K562 (cell line): ENCODE measurements around the gene MFSD12. TPM values are rescaled to one million over a fixed set of nuclear protein-coding genes. Genes with fewer than 3 reads are reported as not detected.

Experiments
- CHD2 ChIP-seq: IDR thresholded peaks from 2 replicates; pipeline ENCODE4 v1.6.1; 2011; ENCODE audit warnings: low read depth, low read length
- CREM ChIP-seq: IDR thresholded peaks from 2 replicates; pipeline ENCODE4 v1.6.1; 2014; ENCODE audit warnings: antibody characterized with exemption, low read depth
- CTCF ChIP-seq, 3 experiments: IDR thresholded peaks in 2 of 3; conservative IDR thresholded peaks in 1 of 3; 2 replicates each; pipeline ENCODE4 v1.5.1; 2011 to 2012; ENCODE audit warnings: low read length in 3 of 3, mild to moderate bottlenecking in 3 of 3, control low read depth in 2 of 3, improper control_type of control experiment in 1 of 3, inconsistent platforms in 1 of 3, low read depth in 1 of 3, mixed read lengths in 1 of 3, moderate library complexity in 1 of 3; ENCODE audit not compliant: insufficient read depth in 2 of 3
- DACH1 ChIP-seq: fragments of 450-650 bp; IDR thresholded peaks from 2 replicates; pipeline ENCODE4 v1.6.1; 2018; ENCODE audit not compliant: partially characterized antibody
- E2F8 ChIP-seq: fragments of 450-650 bp; IDR thresholded peaks from 2 replicates; pipeline ENCODE4 v1.7.1; 2018; ENCODE audit warnings: mild to moderate bottlenecking, low read depth; ENCODE audit not compliant: partially characterized antibody
- HMGN3 ChIP-seq: IDR thresholded peaks from 2 replicates; pipeline ENCODE4 v1.6.1; 2011; ENCODE audit warnings: borderline replicate concordance, low read depth, mild to moderate bottlenecking, mixed read lengths, low read length; ENCODE audit not compliant: insufficient read length; ENCODE audit errors: extremely low read depth
- JUN ChIP-seq, 2 experiments: sonication (generic) in 1 of 2; formaldehyde crosslinking in 1 of 2; IDR thresholded peaks; 2 replicates each; pipeline versions ENCODE4 v1.6.1 to v1.8.0; 2012 to 2022; ENCODE audit warnings: borderline replicate concordance in 2 of 2, mild to moderate bottlenecking in 2 of 2, improper control_type of control experiment in 1 of 2, low read depth in 1 of 2, low read length in 1 of 2, missing genetic modification reagents in 1 of 2
- LCOR ChIP-seq: sonication (generic); formaldehyde crosslinking; IDR thresholded peaks from 2 replicates; pipeline ENCODE4 v1.8.0; 2022; ENCODE audit warnings: mild to moderate bottlenecking, missing genetic modification reagents
- MAX ChIP-seq: sonication (generic); formaldehyde crosslinking; IDR thresholded peaks from 2 replicates; pipeline ENCODE4 v1.9.0; 2022; ENCODE audit warnings: mild to moderate bottlenecking, missing genetic modification reagents
- MEIS2 ChIP-seq: fragments of 450-650 bp; IDR thresholded peaks from 2 replicates; pipeline ENCODE4 v1.6.1; 2014; ENCODE audit warnings: mild to moderate bottlenecking; ENCODE audit not compliant: partially characterized antibody
- PKNOX1 ChIP-seq: fragments of 450-650 bp; IDR thresholded peaks from 2 replicates; pipeline ENCODE4 v1.6.1; 2016
- POLR2B ChIP-seq: fragments of 450-650 bp; IDR thresholded peaks from 2 replicates; pipeline ENCODE4 v1.6.1; 2018; ENCODE audit warnings: low read depth; ENCODE audit not compliant: partially characterized antibody
- SAFB ChIP-seq: fragments of 200-400 bp; formaldehyde crosslinking; IDR thresholded peaks from 2 replicates; pipeline ENCODE4 v1.6.1; 2017; ENCODE audit warnings: low read depth, low read length, borderline replicate concordance
- SAFB2 ChIP-seq: fragments of 200-400 bp; formaldehyde crosslinking; IDR thresholded peaks from 2 replicates; pipeline ENCODE4 v1.6.1; 2018; ENCODE audit warnings: borderline replicate concordance, low read length, low read depth, moderate library complexity; ENCODE audit not compliant: severe bottlenecking
- TAF1 ChIP-seq: IDR thresholded peaks from 2 replicates; pipeline ENCODE4 v1.6.1; 2011; ENCODE audit warnings: mild to moderate bottlenecking, low read length, moderate library complexity; ENCODE audit not compliant: insufficient read depth, control insufficient read depth, severe bottlenecking; ENCODE audit errors: extremely low read depth
- TAF9B ChIP-seq: fragments of 450-650 bp; IDR thresholded peaks from 2 replicates; pipeline ENCODE4 v1.6.1; 2018; ENCODE audit warnings: mild to moderate bottlenecking; ENCODE audit not compliant: partially characterized antibody
- TEAD1 ChIP-seq, 2 experiments: fragments of 450-650 bp in 1 of 2; sonication (generic) in 1 of 2; formaldehyde crosslinking; IDR thresholded peaks; 2 replicates each; pipeline versions ENCODE4 v1.4.0 to v1.8.0; 2020 to 2022; ENCODE audit warnings: mild to moderate bottlenecking in 2 of 2, missing genetic modification reagents in 1 of 2
- TGIF2 ChIP-seq: sonication (generic); formaldehyde crosslinking; IDR thresholded peaks from 2 replicates; pipeline ENCODE4 v1.8.1; 2022; ENCODE audit warnings: mild to moderate bottlenecking, missing genetic modification reagents, moderate library complexity
- TOE1 ChIP-seq, 2 experiments: fragments of 450-650 bp in 1 of 2; sonication (generic) in 1 of 2; formaldehyde crosslinking in 1 of 2; IDR thresholded peaks; 2 replicates each; pipeline versions ENCODE4 v1.7.1 to v1.8.0; 2016 to 2022; ENCODE audit warnings: borderline replicate concordance in 2 of 2, mild to moderate bottlenecking in 2 of 2, antibody characterized with exemption in 1 of 2, inconsistent platforms in 1 of 2, low read depth in 1 of 2, missing genetic modification reagents in 1 of 2, moderate library complexity in 1 of 2
- ZNF12 ChIP-seq: sonication (generic); formaldehyde crosslinking; IDR thresholded peaks from 2 replicates; pipeline ENCODE4 v1.4.0; 2020; ENCODE audit warnings: mild to moderate bottlenecking, missing genetic modification reagents
- ZNF431 ChIP-seq: sonication (generic); formaldehyde crosslinking; IDR thresholded peaks from 2 replicates; pipeline ENCODE4 v1.8.0; 2022; ENCODE audit warnings: mild to moderate bottlenecking, missing genetic modification reagents
- polyA plus RNA-seq, 8 experiments: library from polyadenylated mRNA; depleted of rRNA in 4 of 8; stranded (reverse) in 5 of 8; unstranded in 3 of 8; fragments of >200 nt; fragmentation: Nextera tagmentation in 2 of 8; fragmentation: Illumina TruSeq in 1 of 8; extraction: Ambion mirVana in 2 of 8; extraction: Trizol in 1 of 8; gene quantifications; 2 replicates each; pipeline versions ENCODE4 v1.2.1 to v1.2.3, GENCODE V29; 2011 to 2014; ENCODE audit warnings: inconsistent platforms in 1 of 8, missing spikeins in 1 of 8
- total RNA-seq, 7 experiments: library from RNA; depleted of rRNA in 6 of 7; stranded (reverse); fragments of >200 nt in 6 of 7; fragmentation: Illumina TruSeq in 2 of 7; extraction: Trizol in 2 of 7; gene quantifications; 2 replicates each; pipeline versions ENCODE4 v1.2.1 to v1.2.3, GENCODE V29; 2011 to 2021; ENCODE audit warnings: low replicate concordance in 1 of 7

Gene MFSD12
- total and polyA plus RNA-seq, 9 of the 15 experiments (the other 6 are each of a cell fraction or from before 2014, with no cell fraction given), result 0.69 to 112 (median 31.8) TPM

GRCh38 chr19:3606690-3607289 is 49.4 kb upstream of the MFSD12 start, which contains the start of gene TBXA2R (continued):
- TF ChIP-seq SAFB (no peak), ZNF431 (no peak), ZNF12 (CRISPR knock-in tag) (peak; percentile 57; the same call in 1 of the 2 replicates), TOE1 (IDR thresholded peaks at IDR 0.05; ENCODE audit: borderline replicate concordance) (no peak), TOE1 (CRISPR knock-in tag; IDR thresholded peaks at IDR 0.05; ENCODE audit: borderline replicate concordance, low read depth) (no peak), CREM (no peak), TAF1 (peak; percentile 41), PKNOX1 (peak; percentile 78), HMGN3 (peak; percentile 37), E2F8 (no peak), CHD2 (no peak), POLR2B (peak; percentile 26), MAX (CRISPR knock-in tag) (0 out of 2 replicates have a peak, but pooled peaks have one; percentile 25), CTCF (IDR thresholded peaks at IDR 0.05 in 2 of 3, conservative IDR thresholded peaks at IDR 0.05 in 1 of 3; ENCODE audit: insufficient read depth in 2 of 3, low read depth in 1 of 3, low read length in 3 of 3) (no peak), DACH1 (no peak), SAFB2 (no peak), JUN (IDR thresholded peaks at IDR 0.05; ENCODE audit: borderline replicate concordance, low read depth, low read length) (no peak), JUN (CRISPR knock-in tag; IDR thresholded peaks at IDR 0.05; ENCODE audit: borderline replicate concordance) (no peak), TEAD1 (CRISPR knock-in tag; IDR thresholded peaks at IDR 0.05) (0 out of 4 replicates have a peak, but pooled peaks of 1 of the 2 experiments have one; percentile 3), TGIF2 (CRISPR knock-in tag) (no peak), TAF9B (no peak), MEIS2 (peak; percentile 49), LCOR (CRISPR knock-in tag) (no peak)
